Kasumi-1 (cell line): Measurements from ENCODE around the gene FAM240A.
"Not testable (repeated sequence)": the region's sequence is repeated elsewhere in the genome, so short reads cannot be mapped to it uniquely, and the experiment has no call there.

Experiments
- DNase-seq, 2 experiments: peaks; one replicate each; lab custom pipeline; 2025; lab: John Stamatoyannopoulos, UW

FAM240A gene

GRCh38 chr3:46586738-46587246 lies 25.5 kb upstream of the FAM240A start:
- no peak for DNase-seq

GRCh38 chr3:46587268-46587667 lies 25.1 kb upstream of the FAM240A start:
- not testable (repeated sequence) for DNase-seq

- DNase-seq = no peak
These were observed 19.0 kb upstream of the FAM240A start for GRCh38 chr3:46593274-46593862.

- no peak for DNase-seq
These were observed 18.3 kb upstream of the FAM240A start for GRCh38 chr3:46593979-46594378.

GRCh38 chr3:46594723-46595122 lies 17.6 kb upstream of the FAM240A start:
- no peak for DNase-seq

- no peak for DNase-seq
These were observed 16.5 kb upstream of the FAM240A start for GRCh38 chr3:46595819-46596314.

- DNase-seq = no peak
These were observed 12.7 kb upstream of the FAM240A start for GRCh38 chr3:46599590-46599989.

GRCh38 chr3:46603446-46604046 lies 8.8 kb upstream of the FAM240A start:
- DNase-seq = no peak

- DNase-seq = no peak
These were observed 8.2 kb upstream of the FAM240A start for GRCh38 chr3:46604127-46604526.

GRCh38 chr3:46607603-46608028 lies 4.7 kb upstream of the FAM240A start:
- DNase-seq = peak in 1 of 2 experiments; percentile 17

- DNase-seq = no peak
These were observed 3.1 kb upstream of the FAM240A start for GRCh38 chr3:46609212-46609721.

GRCh38 chr3:46609944-46610722 lies 2.2 kb upstream of the FAM240A start:
- no peak for DNase-seq

GRCh38 chr3:46613313-46614005 lies 1.1 kb downstream of the FAM240A start:
- DNase-seq = no peak

- DNase-seq = no peak
These were observed 2.1 kb downstream of the FAM240A start for GRCh38 chr3:46614431-46614830.

- DNase-seq = no peak
These were observed 2.9 kb downstream of the FAM240A start for GRCh38 chr3:46615050-46615775.

GRCh38 chr3:46615976-46616375 lies 3.7 kb downstream of the FAM240A start:
- no peak for DNase-seq

- no peak for DNase-seq
These were observed 5.6 kb downstream of the FAM240A start for GRCh38 chr3:46617941-46618340.

- no peak for DNase-seq
These were observed 7.8 kb downstream of the FAM240A start for GRCh38 chr3:46619845-46620778.

GRCh38 chr3:46624533-46624932 lies 12.2 kb downstream of the FAM240A start:
- no peak for DNase-seq

- no peak for DNase-seq
These were observed 12.7 kb downstream of the FAM240A start for GRCh38 chr3:46624975-46625490.
